PC-9 (cell line): ENCODE results near the gene KRTAP5-1.

ENCODE experiments used
- EZH2 ChIP-seq: fragments of 200-600 bp; sonication (generic); IDR thresholded peaks from 2 replicates; pipeline ENCODE4 v1.8.0; 2017; ENCODE audit warnings: antibody characterized with exemption, low read depth
- TF ChIP-seq, protein P1 (sequence below): fragments of 200-600 bp; sonication (generic); conservative IDR thresholded peaks from 2 replicates; pipeline ENCODE4 v1.6.1; 2017; ENCODE audit warnings: mixed run types, antibody characterized with exemption, mild to moderate bottlenecking, moderate library complexity

- TF ChIP-seq EZH2: no peak
- TF ChIP-seq, protein P1, sequence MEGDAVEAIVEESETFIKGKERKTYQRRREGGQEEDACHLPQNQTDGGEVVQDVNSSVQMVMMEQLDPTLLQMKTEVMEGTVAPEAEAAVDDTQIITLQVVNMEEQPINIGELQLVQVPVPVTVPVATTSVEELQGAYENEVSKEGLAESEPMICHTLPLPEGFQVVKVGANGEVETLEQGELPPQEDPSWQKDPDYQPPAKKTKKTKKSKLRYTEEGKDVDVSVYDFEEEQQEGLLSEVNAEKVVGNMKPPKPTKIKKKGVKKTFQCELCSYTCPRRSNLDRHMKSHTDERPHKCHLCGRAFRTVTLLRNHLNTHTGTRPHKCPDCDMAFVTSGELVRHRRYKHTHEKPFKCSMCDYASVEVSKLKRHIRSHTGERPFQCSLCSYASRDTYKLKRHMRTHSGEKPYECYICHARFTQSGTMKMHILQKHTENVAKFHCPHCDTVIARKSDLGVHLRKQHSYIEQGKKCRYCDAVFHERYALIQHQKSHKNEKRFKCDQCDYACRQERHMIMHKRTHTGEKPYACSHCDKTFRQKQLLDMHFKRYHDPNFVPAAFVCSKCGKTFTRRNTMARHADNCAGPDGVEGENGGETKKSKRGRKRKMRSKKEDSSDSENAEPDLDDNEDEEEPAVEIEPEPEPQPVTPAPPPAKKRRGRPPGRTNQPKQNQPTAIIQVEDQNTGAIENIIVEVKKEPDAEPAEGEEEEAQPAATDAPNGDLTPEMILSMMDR: no peak
These were observed 37.0 kb upstream of the KRTAP5-1 start, which contains the start of gene KRTAP5-4 for GRCh38 chr11:1622086-1622485.
